Hematopoietic multipotent progenitor cell treated with erythropoietin and hydrocortisone succinate and interleukin-3 and kit ligand, for 8 days (in vitro differentiated cells): ENCODE results near the gene OSBPL3.

Experiments used
- DNase-seq: peaks from one replicate; pipeline ENCODE4 v3.0.0-alpha.2; 2015

OSBPL3 gene

GRCh38 chr7:24888653-24889052 is 91.3 kb downstream of the OSBPL3 start:
- DNase-seq = no peak

GRCh38 chr7:24885716-24886115 is 94.3 kb downstream of the OSBPL3 start:
- no peak for DNase-seq

DNA sequence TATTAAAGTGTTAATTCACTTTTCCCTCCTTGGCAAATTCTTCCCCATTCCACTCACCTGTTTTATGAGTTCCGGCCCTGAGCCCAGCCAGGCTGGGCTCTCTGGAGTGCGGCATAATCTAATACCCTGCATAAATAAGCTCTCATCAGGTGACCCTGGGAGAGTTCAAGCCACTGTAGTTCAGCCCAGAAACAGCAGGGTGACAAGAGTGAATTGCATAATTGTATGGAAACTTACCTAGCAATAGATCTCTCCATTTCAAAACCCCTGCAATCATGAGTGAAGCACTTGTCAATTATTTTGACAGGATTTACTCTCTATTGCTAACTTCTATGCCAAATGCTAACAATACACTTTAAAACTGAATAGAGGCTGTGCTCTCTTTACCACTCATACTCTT is 94.7 kb downstream of the OSBPL3 start:
- DNase-seq = no peak

- no peak for DNase-seq
Observed at GRCh38 chr7:24884401-24884800, 95.6 kb downstream of the OSBPL3 start.

GRCh38 chr7:24883622-24884013 is 96.4 kb downstream of the OSBPL3 start:
- DNase-seq = no peak

GRCh38 chr7:24882989-24883621 is 96.9 kb downstream of the OSBPL3 start:
- no peak for DNase-seq

DNA sequence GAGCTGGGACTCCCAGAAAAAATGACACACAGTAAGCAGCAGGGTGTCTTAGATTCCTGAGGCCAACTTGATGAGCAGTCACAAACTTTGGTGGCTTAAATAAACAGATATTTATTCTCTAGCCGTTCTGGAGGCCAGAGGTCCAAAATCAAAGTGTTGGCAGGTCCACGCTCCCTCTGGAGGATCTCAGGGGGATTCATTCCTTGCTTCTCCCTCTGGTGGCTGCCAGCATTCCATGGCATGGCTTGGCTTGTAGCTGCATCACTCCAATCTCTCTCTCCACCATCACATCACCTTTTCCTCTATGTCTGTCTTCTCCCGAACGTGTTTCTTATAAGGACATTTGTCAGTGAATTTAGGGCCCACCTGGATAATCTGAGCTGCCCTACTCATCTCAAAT is 98.4 kb downstream of the OSBPL3 start:
- no peak for DNase-seq

GRCh38 chr7:24880886-24881285 is 99.1 kb downstream of the OSBPL3 start:
- no peak for DNase-seq

DNA sequence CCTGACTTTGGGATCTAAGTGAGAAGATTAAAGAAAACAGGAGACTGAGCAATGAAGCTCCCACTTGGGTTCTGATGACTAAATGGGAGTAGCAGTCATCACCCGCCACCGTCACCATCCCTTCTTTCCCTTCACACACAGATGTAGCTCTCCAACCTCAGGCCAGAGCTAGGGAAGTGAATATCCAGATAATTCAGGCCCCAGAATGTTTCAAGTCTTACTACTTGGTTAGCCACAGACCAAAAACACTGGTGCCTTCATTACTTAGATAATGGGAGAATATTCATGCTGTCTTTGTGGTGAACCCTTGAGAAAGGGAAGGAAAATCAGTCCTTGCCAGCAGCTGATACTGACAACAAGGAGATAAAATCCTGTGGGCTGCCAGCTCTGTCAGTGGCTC is 100.7 kb downstream of the OSBPL3 start:
- DNase-seq = peak; percentile 74

- no peak for DNase-seq
Observed at GRCh38 chr7:24877790-24878311, 102.1 kb downstream of the OSBPL3 start.

DNA sequence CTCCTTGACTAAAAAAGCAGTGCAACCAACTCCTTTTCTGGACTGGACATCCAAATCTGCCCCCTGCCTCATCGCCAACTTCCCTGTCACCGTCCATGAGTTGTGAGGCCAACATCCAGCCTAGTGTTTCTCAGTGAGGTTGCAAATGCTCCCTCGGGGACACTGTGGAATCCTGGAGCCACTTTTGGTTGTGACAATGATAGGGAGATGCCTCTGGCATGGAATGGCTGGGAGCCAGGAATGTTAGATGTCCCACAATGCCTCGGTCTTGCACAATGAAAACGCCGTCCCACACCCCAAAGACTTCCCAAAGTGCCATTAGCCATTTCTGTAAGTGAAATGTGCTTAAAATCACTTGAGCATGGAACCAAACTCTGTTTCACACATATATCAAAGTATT is 105.2 kb downstream of the OSBPL3 start:
- no peak for DNase-seq

DNA sequence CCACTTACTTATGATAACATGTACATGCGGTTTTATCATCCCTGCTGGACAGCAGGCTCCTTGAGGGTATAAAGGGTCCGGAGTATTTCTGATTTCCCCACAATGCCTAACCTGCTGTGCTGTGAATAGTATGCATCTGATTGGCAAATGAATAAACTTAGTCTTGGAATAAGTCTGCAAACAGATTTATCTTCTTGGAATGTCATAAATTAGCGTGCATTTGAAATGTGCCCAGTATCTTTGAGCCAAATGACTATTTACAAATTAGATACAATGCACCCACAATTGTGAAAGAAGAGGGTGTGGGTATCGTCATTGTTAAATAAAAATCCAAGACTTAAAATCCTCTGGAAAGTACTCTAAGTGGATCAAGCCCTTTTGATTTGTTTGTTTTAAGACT is 106.0 kb downstream of the OSBPL3 start:
- DNase-seq = no peak

DNA sequence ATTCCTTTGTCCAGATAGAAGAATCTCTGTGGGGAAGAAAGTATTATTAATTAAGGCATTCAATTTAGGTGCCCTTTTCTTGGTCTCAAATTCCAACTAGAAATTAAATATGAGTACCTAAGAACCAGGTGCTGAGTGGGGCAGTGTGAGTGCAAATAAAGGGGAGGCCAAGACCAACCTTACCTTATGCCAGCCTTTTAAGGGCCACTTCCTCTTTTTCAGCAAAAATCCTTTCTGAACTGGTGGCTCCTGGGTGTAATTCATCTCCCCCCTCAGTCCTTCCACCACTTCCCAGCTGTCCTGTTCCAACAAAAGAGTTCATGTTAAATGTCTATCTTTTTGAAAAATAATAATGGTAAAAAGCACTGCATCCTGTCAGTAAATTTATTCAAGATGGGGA is 108.2 kb downstream of the OSBPL3 start:
- DNase-seq = no peak

DNA sequence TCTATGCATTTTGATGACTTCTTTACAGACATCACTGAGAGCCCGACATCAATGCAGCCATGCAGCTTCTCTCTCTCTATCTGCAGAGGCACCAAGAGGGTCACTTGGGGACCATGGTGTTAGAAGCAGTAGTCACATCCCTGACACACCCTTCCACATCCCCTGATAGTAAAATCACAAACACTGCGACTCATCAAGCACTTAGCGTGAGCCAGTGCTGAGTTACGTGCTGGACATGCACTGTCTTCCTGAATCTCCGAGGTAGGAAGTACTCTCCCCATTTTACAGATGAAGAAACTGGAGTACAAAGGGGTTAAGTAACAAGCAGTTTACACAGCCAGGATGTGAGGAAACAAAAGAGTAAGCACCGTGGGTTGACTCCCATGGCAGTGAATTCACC is 109.2 kb downstream of the OSBPL3 start:
- no peak for DNase-seq

- no peak for DNase-seq
Observed at GRCh38 chr7:24869572-24869971, 110.4 kb downstream of the OSBPL3 start.

DNA sequence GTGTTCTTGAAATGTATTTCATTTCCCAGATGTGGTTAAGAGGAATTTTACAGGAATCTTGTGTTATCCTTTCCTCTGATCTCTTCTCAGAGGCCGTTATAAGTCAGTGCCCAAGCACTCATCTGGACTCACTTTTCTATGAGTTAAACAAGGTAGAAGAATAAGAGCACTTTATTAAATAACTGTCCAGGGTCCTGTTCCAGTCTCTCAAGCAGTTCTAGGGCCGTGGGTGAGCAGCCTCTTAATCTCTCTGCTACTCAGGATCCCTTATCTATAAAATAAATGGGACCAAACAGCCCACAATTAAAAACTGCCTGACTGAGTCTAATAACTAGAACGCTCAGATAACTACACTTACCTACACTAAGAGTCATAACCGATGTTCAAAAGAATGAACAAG is 111.2 kb downstream of the OSBPL3 start:
- DNase-seq = peak; percentile 50

GRCh38 chr7:24866004-24866615 is 113.9 kb downstream of the OSBPL3 start:
- DNase-seq = no peak

GRCh38 chr7:24864214-24864817 is 115.7 kb downstream of the OSBPL3 start:
- DNase-seq = peak; percentile 98

GRCh38 chr7:24863626-24864025 is 116.4 kb downstream of the OSBPL3 start:
- DNase-seq = no peak

DNA sequence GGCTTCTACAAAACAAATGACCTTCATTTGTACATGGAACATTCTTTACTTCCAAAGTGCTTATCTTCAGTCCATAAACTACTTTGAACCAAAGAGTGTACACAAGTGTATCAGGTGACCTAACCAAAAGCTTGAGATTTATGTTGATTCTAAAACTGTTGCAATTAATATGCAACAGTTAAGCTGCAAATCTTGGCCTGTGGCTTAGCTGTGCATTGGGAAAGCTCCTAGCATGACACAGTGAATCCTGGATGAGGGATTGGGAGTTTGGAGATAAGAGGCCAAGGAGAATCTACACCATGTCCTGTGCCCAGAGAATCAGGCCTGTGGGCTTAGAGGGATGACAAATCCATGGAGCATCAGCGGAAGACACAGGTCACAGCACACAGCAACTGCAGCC is 117.5 kb downstream of the OSBPL3 start:
- DNase-seq = no peak

DNA sequence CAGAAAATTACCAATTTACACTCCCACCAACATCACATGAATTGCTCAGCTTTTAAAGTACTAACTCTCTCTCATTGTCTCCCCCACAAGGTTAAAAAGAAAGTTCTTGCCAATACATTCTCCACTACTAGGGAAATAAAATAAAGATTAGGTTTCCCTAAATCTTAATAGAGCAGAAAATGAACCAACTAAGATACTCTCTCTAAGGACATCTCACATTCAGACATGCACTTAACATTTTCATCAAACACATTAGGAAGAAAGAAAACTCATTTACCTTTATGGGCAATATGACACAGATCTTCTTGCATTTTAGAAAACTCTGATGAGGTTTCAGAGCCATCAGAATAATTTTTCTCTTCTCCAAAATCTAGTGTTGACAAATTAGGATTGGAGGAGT is 118.6 kb downstream of the OSBPL3 start:
- DNase-seq = no peak

DNA sequence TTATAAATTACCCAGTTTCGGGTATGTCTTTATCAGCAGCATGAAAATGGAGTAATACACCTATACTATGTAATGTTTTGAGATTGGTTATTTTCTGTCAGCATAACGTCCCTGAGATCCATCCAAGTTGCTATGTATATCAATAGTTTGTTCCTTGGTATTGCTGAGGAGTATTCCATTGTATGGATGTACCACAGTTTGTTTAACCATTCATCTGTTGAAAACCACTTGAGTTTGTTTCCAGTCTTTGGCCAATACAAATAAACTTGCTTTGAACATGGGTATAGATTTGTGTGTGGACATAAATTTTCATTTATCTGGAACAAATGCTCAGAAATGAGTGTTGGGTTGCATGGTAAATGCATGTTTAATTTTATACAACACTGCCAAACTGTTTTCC is 119.4 kb downstream of the OSBPL3 start:
- DNase-seq = no peak

- DNase-seq = no peak
Observed at GRCh38 chr7:24858108-24858977, 121.6 kb downstream of the OSBPL3 start.

DNA sequence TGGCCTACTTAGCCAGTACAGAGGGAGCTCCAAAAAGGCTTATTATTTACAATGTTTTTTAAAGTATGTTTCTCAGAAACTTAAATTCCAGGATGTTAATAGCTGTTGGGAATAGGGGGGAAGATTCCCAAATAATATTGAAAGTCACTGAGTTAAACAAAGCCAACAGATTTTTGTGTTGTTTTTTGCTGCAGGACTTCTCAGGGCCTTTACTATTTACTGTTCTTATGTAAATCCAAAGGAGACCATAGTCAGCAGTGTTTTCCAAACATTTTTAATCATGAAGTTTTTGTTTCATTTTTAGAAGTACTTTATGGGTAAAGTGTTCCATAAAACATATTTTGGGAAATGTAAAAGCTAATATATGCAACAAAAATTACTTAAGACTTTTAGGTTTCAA is 122.4 kb downstream of the OSBPL3 start:
- DNase-seq = no peak
